ENCODE measurements around the gene ITGB8.

ITGB8 gene

GRCh38 chr7:20307119-20307518 is 23.6 kb upstream of the ITGB8 start:
- no peak for DNase-seq (ENCODE audit: insufficient read length, low spot score)
- no peak for FAIRE-seq

GRCh38 chr7:20307901-20308300 is 22.8 kb upstream of the ITGB8 start:
- FAIRE-seq = no peak
- DNase-seq (ENCODE audit: insufficient read length, low spot score) = no peak

- DNase-seq (ENCODE audit: insufficient read length, low spot score) = no peak
- FAIRE-seq = no peak
Measured at GRCh38 chr7:20310301-20310700, 20.4 kb upstream of the ITGB8 start.

DNA sequence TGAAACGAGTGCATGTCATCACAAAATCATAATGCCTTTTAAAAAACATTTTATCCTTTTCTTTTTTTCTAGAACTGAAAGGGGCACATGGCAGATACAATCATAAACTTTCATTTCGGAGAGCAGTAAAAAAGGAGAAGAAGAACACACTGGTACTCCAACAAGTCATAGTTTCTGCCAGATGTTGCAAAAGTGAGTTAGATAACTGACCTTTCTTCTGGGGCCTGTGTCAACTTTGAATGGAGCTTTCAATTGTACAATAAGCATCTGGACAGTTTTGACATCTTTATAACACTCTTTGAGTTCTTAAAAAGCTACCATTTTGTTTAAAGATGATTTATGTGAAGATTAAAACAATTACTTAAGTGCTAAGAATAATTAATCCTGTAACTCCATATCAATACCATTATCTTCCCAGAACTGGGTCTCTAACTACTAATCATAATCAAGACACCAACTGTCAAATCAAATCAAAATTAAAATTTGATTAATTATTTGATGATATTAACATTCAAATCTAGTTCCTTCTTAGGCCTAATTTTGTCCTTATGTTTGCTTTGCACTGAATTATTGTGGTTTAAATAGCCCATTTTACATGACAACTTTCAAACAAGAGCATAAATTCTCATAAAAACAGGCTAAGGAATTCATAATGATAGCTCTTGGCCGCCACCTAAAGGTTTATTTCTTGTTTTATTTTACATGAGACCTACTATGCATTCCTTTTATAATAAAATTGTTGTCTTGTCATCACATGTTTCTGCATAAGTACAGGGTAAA is 19.5 kb upstream of the ITGB8 start:
- DNase-seq (ENCODE audit: insufficient read length, low spot score) (no peak), FAIRE-seq (no peak)

DNA sequence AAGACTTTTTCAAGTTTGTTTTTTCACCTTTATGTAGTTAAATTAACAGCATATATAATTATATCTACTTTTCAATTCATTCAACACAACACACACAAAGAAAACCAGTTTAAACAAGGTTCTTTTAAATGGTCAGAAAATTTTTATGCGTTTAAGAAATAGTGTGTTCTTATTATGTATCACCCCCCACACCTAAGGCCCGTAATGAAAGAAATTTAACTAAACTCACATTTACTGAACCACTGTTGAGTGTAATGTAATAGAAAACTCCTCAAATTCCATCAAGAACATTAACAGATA is 19.0 kb upstream of the ITGB8 start:
- no peak for DNase-seq (ENCODE audit: insufficient read length, low spot score)
- FAIRE-seq = no peak

- no peak for DNase-seq (ENCODE audit: insufficient read length, low spot score)
- FAIRE-seq = no peak
Measured at GRCh38 chr7:20312562-20312961, 18.1 kb upstream of the ITGB8 start.

GRCh38 chr7:20313626-20314025 is 17.1 kb upstream of the ITGB8 start:
- DNase-seq (ENCODE audit: insufficient read length, low spot score) = no peak
- no peak for FAIRE-seq

DNA sequence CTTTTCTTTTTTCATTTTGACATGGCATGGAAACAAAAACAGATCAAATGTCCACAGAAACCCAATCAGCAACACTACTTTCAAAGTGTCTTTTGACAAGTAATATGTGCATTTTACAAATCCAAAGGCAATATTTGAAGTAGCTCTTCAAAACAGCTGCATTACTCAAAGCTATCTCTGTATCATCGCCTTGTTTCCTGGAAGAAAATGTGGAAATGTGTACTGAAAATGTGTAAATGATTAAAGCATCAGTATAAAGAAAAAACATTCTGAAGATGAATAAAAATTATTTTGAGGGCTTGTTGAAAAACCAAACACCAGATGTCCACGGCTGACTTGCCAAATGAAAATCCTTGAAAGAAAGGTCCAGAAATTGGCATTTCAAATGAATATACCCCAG is 16.5 kb upstream of the ITGB8 start:
- DNase-seq (ENCODE audit: insufficient read length, low spot score) = no peak
- no peak for FAIRE-seq

GRCh38 chr7:20316706-20317105 is 14.0 kb upstream of the ITGB8 start:
- no peak for DNase-seq (ENCODE audit: insufficient read length, low spot score)
- no peak for FAIRE-seq

DNA sequence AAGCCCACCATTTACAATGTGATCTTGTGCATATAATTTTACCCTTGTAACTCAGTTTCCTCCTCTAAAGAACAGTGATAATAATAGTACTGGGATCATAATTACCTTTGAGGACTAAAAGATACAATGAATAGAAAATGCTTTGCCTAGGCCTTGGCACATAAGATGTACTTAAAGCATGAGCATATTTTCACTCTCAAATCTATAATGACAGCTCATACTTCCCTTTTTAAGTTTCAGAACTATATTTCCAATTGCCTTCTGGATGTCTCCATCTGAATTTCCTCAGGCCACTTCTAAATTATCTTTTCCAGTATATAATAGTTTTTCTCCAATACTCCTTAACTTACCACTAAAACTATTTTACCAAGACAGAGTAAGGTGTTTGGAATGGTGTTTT is 13.3 kb upstream of the ITGB8 start:
- FAIRE-seq (no peak), DNase-seq (ENCODE audit: insufficient read length, low spot score) (no peak)

- FAIRE-seq (no peak), DNase-seq (ENCODE audit: insufficient read length, low spot score) (no peak)
Measured at GRCh38 chr7:20318933-20319332, 11.8 kb upstream of the ITGB8 start.

DNA sequence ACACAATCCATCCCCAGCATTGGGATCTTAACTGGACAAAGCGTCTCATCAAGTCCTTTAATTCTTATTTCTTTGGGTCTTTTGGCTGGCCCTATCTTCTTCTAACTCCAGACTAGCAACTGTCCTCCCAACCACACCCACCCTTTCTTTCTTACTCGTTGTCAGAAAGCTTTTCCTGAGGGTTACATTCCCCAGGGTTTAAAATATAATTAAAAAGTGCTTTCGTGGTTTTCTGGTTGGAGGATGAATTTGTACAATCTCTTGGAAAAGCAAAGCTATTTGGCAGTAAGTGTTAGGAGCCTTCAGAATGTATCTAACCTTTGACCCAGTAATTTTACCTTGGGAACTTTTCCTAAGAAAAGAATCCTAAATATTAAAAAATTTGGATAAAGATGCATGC is 10.4 kb upstream of the ITGB8 start:
- no peak for FAIRE-seq

GRCh38 chr7:20320786-20321185 is 9.9 kb upstream of the ITGB8 start:
- FAIRE-seq = no peak

More for the DNA sequence above, 10.4 kb upstream of the ITGB8 start:
- no peak for DNase-seq (ENCODE audit: insufficient read length, low spot score)

GRCh38 chr7:20323595-20323994 is 7.1 kb upstream of the ITGB8 start:
- FAIRE-seq = no peak

More at GRCh38 chr7:20320786-20321185, 9.9 kb upstream of the ITGB8 start:
- no peak for DNase-seq (ENCODE audit: insufficient read length, low spot score)

GRCh38 chr7:20326342-20326741 is 4.4 kb upstream of the ITGB8 start:
- DNase-seq (ENCODE audit: insufficient read length, low spot score) = no peak
- FAIRE-seq = no peak

More at GRCh38 chr7:20323595-20323994, 7.1 kb upstream of the ITGB8 start:
- DNase-seq (ENCODE audit: insufficient read length, low spot score) = no peak

- no peak for DNase-seq (ENCODE audit: insufficient read length, low spot score)
- no peak for FAIRE-seq
Measured at GRCh38 chr7:20327055-20327454, 3.6 kb upstream of the ITGB8 start.

- FAIRE-seq = no peak
Measured at GRCh38 chr7:20328027-20328426, 2.7 kb upstream of the ITGB8 start.

GRCh38 chr7:20328692-20329091 is 2.0 kb upstream of the ITGB8 start:
- FAIRE-seq (no peak), DNase-seq (ENCODE audit: insufficient read length, low spot score) (no peak)

More at GRCh38 chr7:20328027-20328426, 2.7 kb upstream of the ITGB8 start:
- DNase-seq (ENCODE audit: insufficient read length, low spot score) = no peak

DNA sequence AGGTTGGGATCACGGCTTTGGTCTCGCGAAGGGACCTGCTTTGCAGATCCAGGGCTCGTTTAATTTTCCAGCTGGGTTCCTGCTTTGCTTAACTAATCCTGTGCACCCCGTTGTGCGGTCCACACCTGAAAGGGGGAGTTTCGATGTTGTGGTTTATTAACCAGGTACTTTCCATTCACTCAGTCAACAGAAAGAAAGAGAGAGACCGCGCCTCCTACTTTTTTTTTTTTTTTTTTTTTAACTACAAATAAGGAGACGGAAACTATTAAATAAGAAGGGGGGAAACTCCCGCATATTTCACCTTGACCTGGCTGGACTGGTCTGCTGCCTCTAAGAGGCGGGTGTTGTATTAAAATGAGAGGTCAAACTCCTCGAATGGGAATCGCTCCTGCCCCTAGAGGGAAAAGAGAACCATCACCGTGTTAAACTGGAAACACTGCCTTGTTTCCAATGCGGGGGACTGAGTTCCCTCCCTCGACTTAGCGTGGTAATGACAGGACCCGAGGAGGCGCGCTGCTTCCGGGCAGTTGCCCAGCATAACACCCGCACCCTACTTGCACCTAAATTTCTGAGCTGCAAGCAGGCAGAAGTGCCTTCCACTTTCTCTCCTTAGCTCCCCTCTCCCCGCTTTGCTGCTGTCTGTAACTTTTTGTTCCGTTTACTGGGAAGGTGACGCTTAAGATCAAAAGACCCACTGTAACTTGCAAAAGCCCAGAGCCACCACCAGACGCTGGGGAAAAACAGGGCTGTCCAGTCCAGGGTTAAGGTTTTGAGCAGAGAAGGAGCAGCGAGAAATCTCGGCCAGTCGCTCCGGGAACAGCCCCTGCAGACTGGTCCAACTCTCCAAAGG is 1.1 kb upstream of the ITGB8 start:
- DNase-seq (ENCODE audit: insufficient read length, low spot score) (peak; percentile 59), FAIRE-seq (no peak)

- DNase-seq (ENCODE audit: insufficient read length, low spot score) (peak; percentile 19), FAIRE-seq (no peak)
Measured at GRCh38 chr7:20330928-20331909, 519 bp downstream of the ITGB8 start.
